DMS53 treated with DMSO at 0.1 percent for 48 hours (cell line): ENCODE data around the gene SERINC5.

Experiments used
- DNase-seq: peaks from one replicate; lab custom pipeline; 2025; ENCODE audit not compliant: unreplicated experiment; lab: John Stamatoyannopoulos, UW

The SERINC5 gene

DNA sequence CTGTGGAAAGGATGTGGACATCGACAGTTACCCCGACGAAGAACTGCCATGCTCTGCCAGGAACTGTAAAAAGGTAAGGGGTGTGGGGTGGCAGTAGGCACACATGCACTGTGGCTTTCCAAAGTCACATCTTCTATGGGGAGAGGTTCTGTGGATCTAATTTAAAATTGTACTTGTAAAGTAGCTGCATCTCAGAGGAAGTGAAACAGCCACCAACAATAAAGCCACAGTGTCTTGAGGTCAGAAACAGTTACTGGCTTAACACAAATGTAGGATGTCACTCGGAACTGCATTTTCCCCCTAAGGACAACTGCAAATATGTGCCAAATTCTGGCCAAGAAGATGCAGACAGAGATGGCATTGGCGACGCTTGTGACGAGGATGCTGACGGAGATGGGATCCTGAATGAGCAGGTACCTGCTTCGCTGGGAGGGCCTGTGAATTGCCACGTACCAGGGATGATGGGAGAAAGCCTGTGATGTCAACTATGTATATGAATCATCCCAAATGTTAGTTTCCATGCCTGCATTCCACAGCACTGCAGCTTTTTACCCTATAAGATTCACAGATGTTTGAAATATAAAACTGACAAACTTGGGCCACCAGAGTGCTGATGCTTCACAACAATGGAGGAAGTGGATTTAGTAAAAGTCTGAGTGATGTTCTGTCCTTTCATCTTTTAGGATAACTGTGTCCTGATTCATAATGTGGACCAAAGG lies 185.4 kb downstream of the SERINC5 start:
- no peak for DNase-seq

- DNase-seq, result no peak
Measured at GRCh38 chr5:80069918-80070318, 185.9 kb downstream of the SERINC5 start.

- no peak for DNase-seq
Measured at GRCh38 chr5:80069251-80069800, 186.5 kb downstream of the SERINC5 start.

DNA sequence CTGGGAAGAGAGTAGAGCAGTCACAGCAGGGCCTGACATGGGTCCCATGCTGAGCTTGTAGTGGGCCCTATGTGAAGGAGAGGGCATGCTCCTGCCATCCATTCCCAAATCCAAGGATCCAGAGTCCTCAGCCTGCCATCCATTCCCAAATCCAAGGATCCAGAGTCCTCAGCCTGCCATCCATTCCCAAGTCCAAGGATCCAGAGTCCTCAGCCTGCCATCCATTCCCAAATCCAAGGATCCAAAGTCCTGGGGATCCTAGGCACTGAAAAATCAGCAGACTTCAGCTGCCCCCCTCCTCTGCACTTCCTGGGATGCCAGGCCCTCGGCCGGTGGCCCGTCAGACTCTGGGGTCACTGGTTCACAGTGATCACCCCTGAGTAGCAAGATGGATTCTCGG lies 187.1 kb downstream of the SERINC5 start:
- DNase-seq, result no peak

DNA sequence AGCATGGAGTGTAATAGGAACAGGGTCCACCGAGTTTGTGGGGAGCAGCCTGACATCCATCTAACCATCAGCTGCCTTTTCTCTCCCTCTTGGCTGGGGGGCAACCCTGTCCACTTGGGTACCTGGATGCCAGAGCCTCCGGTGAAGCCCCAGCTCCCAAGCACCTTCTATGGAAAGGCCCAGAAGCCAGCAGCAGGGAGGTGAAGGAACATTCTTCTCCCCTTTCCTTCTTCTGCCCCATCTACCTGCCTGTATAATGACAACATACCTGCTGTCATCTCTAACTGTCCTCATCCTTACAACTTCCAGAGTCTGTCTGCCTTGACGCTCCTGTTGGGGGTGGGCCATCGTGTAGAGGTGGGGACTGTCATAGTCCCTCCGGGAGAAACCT lies 187.6 kb downstream of the SERINC5 start:
- no peak for DNase-seq

GRCh38 chr5:80067531-80068245 lies 188.2 kb downstream of the SERINC5 start:
- no peak for DNase-seq

GRCh38 chr5:80067016-80067415 lies 188.8 kb downstream of the SERINC5 start:
- DNase-seq, result no peak

DNA sequence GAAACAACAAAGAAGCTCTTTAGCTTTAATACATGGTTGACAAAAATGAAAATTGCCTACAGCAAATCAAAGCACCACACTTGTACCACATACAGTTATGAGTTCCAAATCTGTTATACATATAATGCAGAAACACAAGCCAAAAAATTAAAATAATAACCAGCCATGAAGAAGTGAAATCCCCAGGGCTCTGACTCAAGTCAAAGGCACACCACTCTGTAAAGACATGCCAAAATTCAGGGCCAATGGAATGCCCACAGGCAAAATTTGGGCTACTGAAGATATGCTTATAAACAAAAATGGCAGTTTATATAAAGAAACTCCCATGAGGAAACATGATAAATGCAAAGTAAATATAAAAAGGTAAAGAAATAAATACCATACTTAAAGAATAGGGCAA lies 191.7 kb downstream of the SERINC5 start:
- no peak for DNase-seq
